GM12878 (cell line): ENCODE results near the gene ESPL1. TPM values are rescaled to one million over a fixed set of nuclear protein-coding genes. Genes with fewer than 3 reads are reported as not detected.
A peak's percentile ranks its signal among the peaks of the same experiment; 100 is the strongest.

ENCODE experiments used
- EP300 ChIP-seq, 2 experiments: fragments of 150-350 bp in 1 of 2; IDR thresholded peaks; 2 replicates each; pipeline ENCODE4 v1.6.1; 2011 to 2012; ENCODE audit warnings: low read depth in 2 of 2, low read length in 2 of 2, borderline replicate concordance in 1 of 2, improper control_type of control experiment in 1 of 2, inconsistent platforms in 1 of 2; ENCODE audit not compliant: control insufficient read depth in 1 of 2
- HCFC1 ChIP-seq: fragments of 150-350 bp; IDR thresholded peaks from 2 replicates; pipeline ENCODE4 v1.6.1; 2014; ENCODE audit warnings: low read length
- IRF4 ChIP-seq: IDR thresholded peaks from 2 replicates; pipeline ENCODE4 v1.6.1; 2011; ENCODE audit warnings: low read depth, low read length
- NFXL1 ChIP-seq: fragments of 450-650 bp; IDR thresholded peaks from 2 replicates; pipeline ENCODE4 v1.6.1; 2017; ENCODE audit warnings: antibody characterized with exemption, mild to moderate bottlenecking, borderline replicate concordance
- NR2C1 ChIP-seq: fragments of 450-650 bp; IDR thresholded peaks from 2 replicates; pipeline ENCODE4 v1.6.1; 2017; ENCODE audit warnings: antibody characterized with exemption, mild to moderate bottlenecking, moderate library complexity
- NR2C2 ChIP-seq: IDR thresholded peaks from 2 replicates; pipeline ENCODE4 v1.6.1; 2011; ENCODE audit warnings: borderline replicate concordance, low read depth; ENCODE audit not compliant: control insufficient read depth, insufficient read length
- POLR2AphosphoS2 ChIP-seq: IDR thresholded peaks from 2 replicates; pipeline ENCODE4 v1.6.1; 2011; ENCODE audit warnings: low read depth, mild to moderate bottlenecking, low read length, improper control_type of control experiment, moderate library complexity
- RAD21 ChIP-seq: IDR thresholded peaks from 2 replicates; pipeline ENCODE4 v1.6.1; 2011; ENCODE audit warnings: mild to moderate bottlenecking, low read depth, low read length, moderate library complexity; ENCODE audit not compliant: insufficient read depth
- REST ChIP-seq: IDR thresholded peaks from 2 replicates; pipeline ENCODE4 v1.6.1; 2012; ENCODE audit warnings: mild to moderate bottlenecking, low read depth, low read length
- SP1 ChIP-seq: IDR thresholded peaks from one replicate; pipeline ENCODE4 v1.6.1; 2011; ENCODE audit warnings: low read depth, low read length
- TCF3 ChIP-seq: IDR thresholded peaks from 2 replicates; pipeline ENCODE4 v1.6.1; 2012; ENCODE audit warnings: low read depth, mild to moderate bottlenecking, low read length, borderline replicate concordance; ENCODE audit not compliant: insufficient read depth
- TCF7 ChIP-seq: IDR thresholded peaks from 2 replicates; pipeline ENCODE4 v1.6.1; 2014; ENCODE audit warnings: antibody characterized with exemption, borderline replicate concordance
- WRNIP1 ChIP-seq: IDR thresholded peaks from 2 replicates; pipeline ENCODE4 v1.6.1; 2011; ENCODE audit warnings: low read depth, low read length, improper control_type of control experiment, borderline replicate concordance
- ZNF217 ChIP-seq: fragments of 450-650 bp; IDR thresholded peaks from 2 replicates; pipeline ENCODE4 v1.6.1; 2017; ENCODE audit warnings: antibody characterized with exemption, mild to moderate bottlenecking
- polyA plus RNA-seq, 11 experiments: library from polyadenylated mRNA; depleted of rRNA in 4 of 11; unstranded in 6 of 11; stranded (reverse) in 5 of 11; fragments of >200 nt; fragmentation: Nextera tagmentation in 4 of 11; fragmentation: Illumina TruSeq in 1 of 11; extraction: Ambion mirVana in 4 of 11; extraction: Trizol in 1 of 11; gene quantifications; 1 replicate in 1 of 11; 2 replicates in 10 of 11; pipeline versions ENCODE4 v1.2.1 to v1.2.3, GENCODE V29; 2011 to 2016; ENCODE audit warnings: inconsistent platforms in 2 of 11, missing spikeins in 2 of 11, low read depth in 1 of 11
- total RNA-seq, 4 experiments: library from RNA; depleted of rRNA in 3 of 4; stranded (reverse); fragments of >200 nt in 3 of 4; fragmentation: Illumina TruSeq in 1 of 4; extraction: Trizol in 1 of 4; gene quantifications; 2 replicates each; pipeline versions ENCODE4 v1.2.1 to v1.2.3, GENCODE V29; 2013 to 2021
- TF ChIP-seq, protein P1 (sequence below): IDR thresholded peaks from 2 replicates; pipeline ENCODE4 v1.6.1; 2012; ENCODE audit warnings: low read length, inconsistent platforms
- TF ChIP-seq, protein P2 (sequence below): fragments of 150-350 bp; IDR thresholded peaks from 2 replicates; pipeline ENCODE4 v1.6.1; 2016; ENCODE audit warnings: low read depth, low read length
- TF ChIP-seq, protein P3 (sequence below): fragments of 450-650 bp; IDR thresholded peaks from 2 replicates; pipeline ENCODE4 v1.6.1; 2017; ENCODE audit warnings: mild to moderate bottlenecking, low read depth, inconsistent platforms; ENCODE audit not compliant: poor library complexity, severe bottlenecking
- TF ChIP-seq, protein P4 (sequence below): fragments of 450-650 bp; IDR thresholded peaks from 2 replicates; pipeline ENCODE4 v1.6.1; 2017; ENCODE audit warnings: low read depth, mild to moderate bottlenecking, moderate library complexity

Gene ESPL1
- total and polyA plus RNA-seq, 10 of the 15 experiments (the other 5 are each of a cell fraction or from before 2014, with no cell fraction given), result 2.1 to 61.9 (median 21.2) TPM

DNA sequence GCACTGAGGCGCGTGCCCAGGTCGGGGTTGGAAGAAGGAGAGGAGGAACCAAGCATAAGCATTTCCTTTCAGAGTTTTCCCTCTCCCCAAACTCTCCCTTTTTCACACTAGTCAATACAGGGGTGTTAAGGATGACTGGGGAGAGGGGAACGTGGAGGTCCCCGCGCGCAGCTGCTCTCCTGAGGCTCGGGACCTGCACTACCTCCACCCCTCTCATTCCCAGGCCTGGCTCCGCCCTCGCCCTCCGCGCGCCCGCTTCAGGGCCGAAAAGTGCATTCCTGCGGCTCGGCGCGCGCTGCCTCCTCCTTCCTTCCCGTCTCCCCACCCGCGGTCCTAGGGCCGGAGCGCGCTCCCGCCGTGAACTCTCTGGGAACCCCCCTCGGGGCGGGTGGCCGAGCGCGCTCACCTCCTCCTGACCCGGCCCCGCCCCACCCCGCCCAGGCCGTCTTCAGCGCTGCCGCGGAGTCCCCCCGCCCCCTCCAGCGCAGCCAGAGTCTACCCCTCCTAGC is 47.4 kb upstream of the ESPL1 start (continued):
- TF ChIP-seq, protein P1, sequence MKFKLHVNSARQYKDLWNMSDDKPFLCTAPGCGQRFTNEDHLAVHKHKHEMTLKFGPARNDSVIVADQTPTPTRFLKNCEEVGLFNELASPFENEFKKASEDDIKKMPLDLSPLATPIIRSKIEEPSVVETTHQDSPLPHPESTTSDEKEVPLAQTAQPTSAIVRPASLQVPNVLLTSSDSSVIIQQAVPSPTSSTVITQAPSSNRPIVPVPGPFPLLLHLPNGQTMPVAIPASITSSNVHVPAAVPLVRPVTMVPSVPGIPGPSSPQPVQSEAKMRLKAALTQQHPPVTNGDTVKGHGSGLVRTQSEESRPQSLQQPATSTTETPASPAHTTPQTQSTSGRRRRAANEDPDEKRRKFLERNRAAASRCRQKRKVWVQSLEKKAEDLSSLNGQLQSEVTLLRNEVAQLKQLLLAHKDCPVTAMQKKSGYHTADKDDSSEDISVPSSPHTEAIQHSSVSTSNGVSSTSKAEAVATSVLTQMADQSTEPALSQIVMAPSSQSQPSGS, result no peak
- no peak for TF ChIP-seq ZNF217
- TF ChIP-seq NFXL1, result no peak
- no peak for TF ChIP-seq SP1
- TF ChIP-seq EP300 (IDR thresholded peaks at IDR 0.05; ENCODE audit: borderline replicate concordance in 1 of 2, control insufficient read depth in 1 of 2, low read depth in 2 of 2, low read length in 2 of 2), result no peak
- TF ChIP-seq REST, result no peak
- TF ChIP-seq RAD21, result no peak
- TF ChIP-seq, protein P2, sequence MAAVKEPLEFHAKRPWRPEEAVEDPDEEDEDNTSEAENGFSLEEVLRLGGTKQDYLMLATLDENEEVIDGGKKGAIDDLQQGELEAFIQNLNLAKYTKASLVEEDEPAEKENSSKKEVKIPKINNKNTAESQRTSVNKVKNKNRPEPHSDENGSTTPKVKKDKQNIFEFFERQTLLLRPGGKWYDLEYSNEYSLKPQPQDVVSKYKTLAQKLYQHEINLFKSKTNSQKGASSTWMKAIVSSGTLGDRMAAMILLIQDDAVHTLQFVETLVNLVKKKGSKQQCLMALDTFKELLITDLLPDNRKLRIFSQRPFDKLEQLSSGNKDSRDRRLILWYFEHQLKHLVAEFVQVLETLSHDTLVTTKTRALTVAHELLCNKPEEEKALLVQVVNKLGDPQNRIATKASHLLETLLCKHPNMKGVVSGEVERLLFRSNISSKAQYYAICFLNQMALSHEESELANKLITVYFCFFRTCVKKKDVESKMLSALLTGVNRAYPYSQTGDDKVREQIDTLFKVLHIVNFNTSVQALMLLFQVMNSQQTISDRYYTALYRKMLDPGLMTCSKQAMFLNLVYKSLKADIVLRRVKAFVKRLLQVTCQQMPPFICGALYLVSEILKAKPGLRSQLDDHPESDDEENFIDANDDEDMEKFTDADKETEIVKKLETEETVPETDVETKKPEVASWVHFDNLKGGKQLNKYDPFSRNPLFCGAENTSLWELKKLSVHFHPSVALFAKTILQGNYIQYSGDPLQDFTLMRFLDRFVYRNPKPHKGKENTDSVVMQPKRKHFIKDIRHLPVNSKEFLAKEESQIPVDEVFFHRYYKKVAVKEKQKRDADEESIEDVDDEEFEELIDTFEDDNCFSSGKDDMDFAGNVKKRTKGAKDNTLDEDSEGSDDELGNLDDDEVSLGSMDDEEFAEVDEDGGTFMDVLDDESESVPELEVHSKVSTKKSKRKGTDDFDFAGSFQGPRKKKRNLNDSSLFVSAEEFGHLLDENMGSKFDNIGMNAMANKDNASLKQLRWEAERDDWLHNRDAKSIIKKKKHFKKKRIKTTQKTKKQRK, result no peak
- no peak for TF ChIP-seq IRF4
- no peak for TF ChIP-seq HCFC1
- no peak for TF ChIP-seq TCF3
- TF ChIP-seq, protein P3, sequence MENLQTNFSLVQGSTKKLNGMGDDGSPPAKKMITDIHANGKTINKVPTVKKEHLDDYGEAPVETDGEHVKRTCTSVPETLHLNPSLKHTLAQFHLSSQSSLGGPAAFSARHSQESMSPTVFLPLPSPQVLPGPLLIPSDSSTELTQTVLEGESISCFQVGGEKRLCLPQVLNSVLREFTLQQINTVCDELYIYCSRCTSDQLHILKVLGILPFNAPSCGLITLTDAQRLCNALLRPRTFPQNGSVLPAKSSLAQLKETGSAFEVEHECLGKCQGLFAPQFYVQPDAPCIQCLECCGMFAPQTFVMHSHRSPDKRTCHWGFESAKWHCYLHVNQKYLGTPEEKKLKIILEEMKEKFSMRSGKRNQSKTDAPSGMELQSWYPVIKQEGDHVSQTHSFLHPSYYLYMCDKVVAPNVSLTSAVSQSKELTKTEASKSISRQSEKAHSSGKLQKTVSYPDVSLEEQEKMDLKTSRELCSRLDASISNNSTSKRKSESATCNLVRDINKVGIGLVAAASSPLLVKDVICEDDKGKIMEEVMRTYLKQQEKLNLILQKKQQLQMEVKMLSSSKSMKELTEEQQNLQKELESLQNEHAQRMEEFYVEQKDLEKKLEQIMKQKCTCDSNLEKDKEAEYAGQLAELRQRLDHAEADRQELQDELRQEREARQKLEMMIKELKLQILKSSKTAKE, result no peak
- no peak for TF ChIP-seq TCF7
- TF ChIP-seq POLR2AphosphoS2, result peak; percentile 25; the same call in 1 of the 2 replicates
- no peak for TF ChIP-seq NR2C1
- no peak for TF ChIP-seq NR2C2
- no peak for TF ChIP-seq WRNIP1
- TF ChIP-seq, protein P4, sequence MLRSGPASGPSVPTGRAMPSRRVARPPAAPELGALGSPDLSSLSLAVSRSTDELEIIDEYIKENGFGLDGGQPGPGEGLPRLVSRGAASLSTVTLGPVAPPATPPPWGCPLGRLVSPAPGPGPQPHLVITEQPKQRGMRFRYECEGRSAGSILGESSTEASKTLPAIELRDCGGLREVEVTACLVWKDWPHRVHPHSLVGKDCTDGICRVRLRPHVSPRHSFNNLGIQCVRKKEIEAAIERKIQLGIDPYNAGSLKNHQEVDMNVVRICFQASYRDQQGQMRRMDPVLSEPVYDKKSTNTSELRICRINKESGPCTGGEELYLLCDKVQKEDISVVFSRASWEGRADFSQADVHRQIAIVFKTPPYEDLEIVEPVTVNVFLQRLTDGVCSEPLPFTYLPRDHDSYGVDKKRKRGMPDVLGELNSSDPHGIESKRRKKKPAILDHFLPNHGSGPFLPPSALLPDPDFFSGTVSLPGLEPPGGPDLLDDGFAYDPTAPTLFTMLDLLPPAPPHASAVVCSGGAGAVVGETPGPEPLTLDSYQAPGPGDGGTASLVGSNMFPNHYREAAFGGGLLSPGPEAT, result no peak
